Activated CD8-positive, alpha-beta T cell treated with anti-CD3 and anti-CD28 coated beads for 36 hours (primary cell): Measurements from ENCODE around the gene IL16. TPM values are rescaled to one million over a fixed set of nuclear protein-coding genes. Genes with fewer than 3 reads are reported as not detected.

Source experiments
- ATAC-seq: fragments of 200-7000 bp; cut with Tn5 transposase; one replicate; pipeline ENCODE4 v1.10.0; 2021; ENCODE audit warnings: mild to moderate bottlenecking, moderate library complexity
- CTCF ChIA-PET: fragments of 350-600 bp; sonication (Branson Sonifier 250); formaldehyde crosslinking; loops from one replicate; lab custom pipeline; 2021; ENCODE audit warnings: antibody characterized with exemption; lab: Charles Lee
- POLR2A ChIA-PET: fragments of 350-600 bp; sonication (Branson Sonifier 250); formaldehyde crosslinking; loops from one replicate; lab custom pipeline; 2021; ENCODE audit warnings: antibody characterized with exemption; lab: Charles Lee
- DNase-seq: peaks from one replicate; pipeline ENCODE4 v3.0.0-alpha.2; 2020
- H3K27ac Mint-ChIP-seq: one replicate; pipeline ENCODE4 v1.8.0; 2021; ENCODE audit warnings: mild to moderate bottlenecking, mixed read lengths
- H3K27me3 Mint-ChIP-seq: one replicate; pipeline ENCODE4 v1.8.0; 2021; ENCODE audit warnings: mixed read lengths
- H3K36me3 Mint-ChIP-seq: one replicate; pipeline ENCODE4 v1.8.0; 2021; ENCODE audit warnings: low read depth, mixed read lengths
- H3K4me1 Mint-ChIP-seq: one replicate; pipeline ENCODE4 v1.8.0; 2021; ENCODE audit warnings: low read depth, mixed read lengths
- H3K4me3 Mint-ChIP-seq: one replicate; pipeline ENCODE4 v1.8.0; 2021; ENCODE audit warnings: mild to moderate bottlenecking, moderate library complexity, mixed read lengths
- H3K9me3 Mint-ChIP-seq: one replicate; pipeline ENCODE4 v1.8.0; 2021; ENCODE audit warnings: mixed read lengths
- CTCF ChIP-seq: fragments of 200-600 bp; IDR thresholded peaks from one replicate; pipeline ENCODE4 v1.8.0; 2022; ENCODE audit warnings: antibody characterized with exemption, mild to moderate bottlenecking
- intact Hi-C: fragments of 100-400 bp; cut with micrococcal nuclease; formaldehyde crosslinking; loops from one replicate; pipeline ENCODE4 v1.10.0; 2022
- total RNA-seq, 2 experiments: library from RNA; stranded (reverse); gene quantifications; one replicate each; pipeline ENCODE4 v1.2.3, GENCODE V29; 2021

Gene IL16
- total RNA-seq, 2 experiments from 2014 or later, result 130 to 138 TPM

- no peak for ATAC-seq
- no peak for TF ChIP-seq CTCF
- H3K4me1 Mint-ChIP-seq, result no peaks in the 10 kb centered on the region
- POLR2A ChIA-PET, result no interaction called here
- no peak for DNase-seq
- peaks cover 4% of the 10 kb centered on the region for H3K27me3 Mint-ChIP-seq
- CTCF ChIA-PET, result interaction anchor here (1.1 to 2.8 kb wide), 2 partner anchors 26 to 50 kb away, joined by 3 to 10 read pairs; no protein-coding TSS in a partner anchor
- peaks cover 12% of the 10 kb centered on the region for H3K36me3 Mint-ChIP-seq
- no peak overlapping the region for H3K27ac Mint-ChIP-seq
- peaks cover 21% of the 10 kb centered on the region for H3K9me3 Mint-ChIP-seq
- intact Hi-C loops, result no loop called here
- no peak overlapping the region for H3K4me3 Mint-ChIP-seq
These were observed 19.7 kb downstream of the IL16 start for GRCh38 chr15:81216422-81216821.

- CTCF ChIA-PET, result interaction anchor here (1.4 kb wide), 1 partner anchor 45 kb away, joined by 5 read pairs; no protein-coding TSS in a partner anchor
These were observed 24.8 kb downstream of the IL16 start for GRCh38 chr15:81221449-81221848.

GRCh38 chr15:81222007-81222406 lies 25.3 kb downstream of the IL16 start:
- no peaks in the 10 kb centered on the region for H3K9me3 Mint-ChIP-seq
- no peak overlapping the region for H3K4me3 Mint-ChIP-seq
- no peak overlapping the region for H3K27ac Mint-ChIP-seq
- intact Hi-C loops, result no loop called here
- ChIA-PET CTCF (interaction anchor here (1.4 kb wide), 1 partner anchor 44 kb away, joined by 5 read pairs; no protein-coding TSS in a partner anchor), POLR2A (no interaction called here)
- H3K27me3 Mint-ChIP-seq, result no peaks in the 10 kb centered on the region
- H3K36me3 Mint-ChIP-seq, result no peaks in the 10 kb centered on the region
- DNase-seq (no peak), ATAC-seq (no peak)
- TF ChIP-seq CTCF, result no peak
- no peaks in the 10 kb centered on the region for H3K4me1 Mint-ChIP-seq

More at GRCh38 chr15:81221449-81221848, 24.8 kb downstream of the IL16 start:
- Mint-ChIP-seq H3K36me3 (no peaks in the 10 kb centered on the region), H3K27ac (no peak overlapping the region), H3K9me3 (no peaks in the 10 kb centered on the region), H3K27me3 (no peaks in the 10 kb centered on the region), H3K4me3 (no peak overlapping the region), H3K4me1 (no peaks in the 10 kb centered on the region)
- intact Hi-C loops, result no loop called here
- POLR2A ChIA-PET, result no interaction called here
- no peak for TF ChIP-seq CTCF
- no peak for DNase-seq
- ATAC-seq, result no peak

GRCh38 chr15:81223346-81223971 lies 26.8 kb downstream of the IL16 start:
- H3K27ac Mint-ChIP-seq, result no peak overlapping the region
- no peak for DNase-seq
- intact Hi-C loops, result no loop called here
- no peaks in the 10 kb centered on the region for H3K36me3 Mint-ChIP-seq
- no peaks in the 10 kb centered on the region for H3K4me1 Mint-ChIP-seq
- no peak for ATAC-seq
- H3K4me3 Mint-ChIP-seq, result no peak overlapping the region
- POLR2A ChIA-PET, result no interaction called here
- no peaks in the 10 kb centered on the region for H3K9me3 Mint-ChIP-seq
- no peak for TF ChIP-seq CTCF
- CTCF ChIA-PET, result interaction anchor here (1.4 kb wide), 1 partner anchor 9 kb away, joined by 3 read pairs; no protein-coding TSS in a partner anchor
- no peaks in the 10 kb centered on the region for H3K27me3 Mint-ChIP-seq

- intact Hi-C loops, result no loop called here
- Mint-ChIP-seq H3K9me3 (no peaks in the 10 kb centered on the region), H3K4me3 (no peak overlapping the region), H3K27me3 (no peaks in the 10 kb centered on the region), H3K27ac (no peak overlapping the region), H3K4me1 (no peaks in the 10 kb centered on the region), H3K36me3 (no peaks in the 10 kb centered on the region)
- no peak for TF ChIP-seq CTCF
- ChIA-PET CTCF (interaction anchor here (1.4 kb wide), 1 partner anchor 9 kb away, joined by 3 read pairs; no protein-coding TSS in a partner anchor), POLR2A (interaction anchor here (0.5 kb wide), 1 partner anchor 1682 kb away, joined by 5 read pairs; no protein-coding TSS in a partner anchor)
- ATAC-seq (no peak), DNase-seq (no peak)
These were observed 27.6 kb downstream of the IL16 start for GRCh38 chr15:81224232-81224631.
